A673 (cell line): Measurements from ENCODE around the gene BLOC1S6. TPM values are rescaled to one million over a fixed set of nuclear protein-coding genes. Genes with fewer than 3 reads are reported as not detected.

Experiments
- BruUV-seq: library from RNA; stranded (reverse); fragments of 400-500 nt; replicated peaks from 2 replicates; lab custom pipeline; 2021; lab: Mats Ljungman, UMichigan
- CTCF ChIA-PET: fragments of 300-600 bp; sonication (Branson Sonifier 250); formaldehyde crosslinking; loops from one replicate; lab custom pipeline; 2022; ENCODE audit warnings: antibody characterized with exemption; lab: Charles Lee
- POLR2A ChIA-PET: fragments of 300-600 bp; sonication (Branson Sonifier 250); formaldehyde crosslinking; loops from one replicate; lab custom pipeline; 2022; ENCODE audit warnings: antibody characterized with exemption; ENCODE audit not compliant: low non-redundant PET; lab: Charles Lee
- DNase-seq: peaks from one replicate; pipeline ENCODE4 v3.0.0-alpha.2; 2015; ENCODE audit warnings: low spot score
- H3K27ac ChIP-seq: fragments of 200-600 bp; sonication (generic); 2 replicates; pipeline ENCODE4 v1.5.1; 2016; ENCODE audit warnings: mixed run types, low read depth, mild to moderate bottlenecking, mixed read lengths, antibody characterized with exemption, low read length; ENCODE audit not compliant: poor library complexity, severe bottlenecking
- H3K27me3 ChIP-seq: fragments of 200-600 bp; sonication (generic); replicated peaks from 2 replicates; pipeline ENCODE4 v1.6.1; 2017; ENCODE audit warnings: mixed run types, low read depth, mild to moderate bottlenecking, mixed read lengths, antibody characterized with exemption, low read length; ENCODE audit not compliant: insufficient read depth, poor library complexity
- H3K36me3 ChIP-seq: fragments of 200-600 bp; sonication (generic); 2 replicates; pipeline ENCODE4 v1.6.1; 2016; ENCODE audit warnings: mixed run types, mild to moderate bottlenecking, mixed read lengths, antibody characterized with exemption, low read length; ENCODE audit not compliant: insufficient read depth, poor library complexity, severe bottlenecking
- H3K4me1 ChIP-seq: fragments of 200-600 bp; sonication (generic); 2 replicates; pipeline ENCODE4 v1.6.1; 2017; ENCODE audit warnings: mixed run types, mild to moderate bottlenecking, mixed read lengths, antibody characterized with exemption, low read length; ENCODE audit not compliant: insufficient read depth, poor library complexity, severe bottlenecking
- H3K4me3 ChIP-seq: fragments of 200-600 bp; sonication (generic); 2 replicates; pipeline ENCODE4 v1.5.1; 2016; ENCODE audit warnings: low read depth, mixed run types, mild to moderate bottlenecking, mixed read lengths, low read length; ENCODE audit not compliant: poor library complexity, severe bottlenecking
- H3K9me3 ChIP-seq: fragments of 200-600 bp; sonication (generic); 2 replicates; pipeline ENCODE4 v1.6.1; 2016; ENCODE audit warnings: mixed run types, low read depth, mild to moderate bottlenecking, mixed read lengths, antibody characterized with exemption, low read length; ENCODE audit not compliant: poor library complexity, severe bottlenecking
- EZH2 ChIP-seq: fragments of 200-600 bp; sonication (generic); IDR thresholded peaks from 2 replicates; pipeline ENCODE4 v1.6.1; 2017; ENCODE audit warnings: borderline replicate concordance, low read depth, mild to moderate bottlenecking, mixed read lengths, antibody characterized with exemption, low read length; ENCODE audit not compliant: poor library complexity, severe bottlenecking
- intact Hi-C: fragments of 100-400 bp; cut with micrococcal nuclease; formaldehyde crosslinking; loops from one replicate; pipeline ENCODE4 v1.10.0; 2022; ENCODE audit not compliant: unreplicated experiment
- total RNA-seq: library from RNA; stranded (reverse); gene quantifications from 2 replicates; pipeline ENCODE4 v1.2.3, GENCODE V29; 2021
- TF ChIP-seq, protein P1 (sequence below): fragments of 300-800, 200-600 bp; sonication (generic); conservative IDR thresholded peaks from 2 replicates; pipeline ENCODE4 v1.5.1; 2017; ENCODE audit warnings: low read depth, mild to moderate bottlenecking, antibody characterized with exemption, low read length, moderate library complexity, mixed read lengths

BLOC1S6 gene
- total RNA-seq, 1 experiment from 2014 or later: 55.6 TPM

DNA sequence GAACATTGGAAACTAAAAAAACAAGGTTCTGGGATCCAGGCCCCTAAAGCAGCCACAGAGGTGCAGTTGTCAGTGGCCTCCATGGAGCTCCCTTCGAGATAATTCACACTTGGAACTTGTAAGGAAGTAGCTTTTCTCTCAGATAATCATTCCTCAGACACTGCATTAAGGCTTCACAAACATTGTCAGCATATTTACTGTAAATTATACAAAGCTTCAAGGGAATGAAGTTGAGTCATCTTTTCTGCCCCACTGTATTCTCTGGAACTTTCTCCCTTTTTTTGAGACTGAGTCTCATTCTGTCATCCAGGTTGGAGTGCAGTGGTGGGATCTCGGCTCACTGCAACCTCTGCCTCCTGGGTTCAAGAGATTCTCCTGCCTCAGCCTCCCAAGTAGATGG is 7.1 kb downstream of the BLOC1S6 start:
- Histone ChIP-seq H3K27ac (no peak overlapping the region), H3K4me1 (peaks cover 4% of the 10 kb centered on the region), H3K9me3 (no peaks in the 10 kb centered on the region), H3K36me3 (peaks cover 7% of the 10 kb centered on the region), H3K27me3 (no peaks in the 10 kb centered on the region), H3K4me3 (no peak overlapping the region)
- CTCF ChIA-PET: no interaction called here
- intact Hi-C loops: no loop called here
- BruUV-seq: no TSS peak
- no peak for TF ChIP-seq EZH2
- TF ChIP-seq, protein P1, sequence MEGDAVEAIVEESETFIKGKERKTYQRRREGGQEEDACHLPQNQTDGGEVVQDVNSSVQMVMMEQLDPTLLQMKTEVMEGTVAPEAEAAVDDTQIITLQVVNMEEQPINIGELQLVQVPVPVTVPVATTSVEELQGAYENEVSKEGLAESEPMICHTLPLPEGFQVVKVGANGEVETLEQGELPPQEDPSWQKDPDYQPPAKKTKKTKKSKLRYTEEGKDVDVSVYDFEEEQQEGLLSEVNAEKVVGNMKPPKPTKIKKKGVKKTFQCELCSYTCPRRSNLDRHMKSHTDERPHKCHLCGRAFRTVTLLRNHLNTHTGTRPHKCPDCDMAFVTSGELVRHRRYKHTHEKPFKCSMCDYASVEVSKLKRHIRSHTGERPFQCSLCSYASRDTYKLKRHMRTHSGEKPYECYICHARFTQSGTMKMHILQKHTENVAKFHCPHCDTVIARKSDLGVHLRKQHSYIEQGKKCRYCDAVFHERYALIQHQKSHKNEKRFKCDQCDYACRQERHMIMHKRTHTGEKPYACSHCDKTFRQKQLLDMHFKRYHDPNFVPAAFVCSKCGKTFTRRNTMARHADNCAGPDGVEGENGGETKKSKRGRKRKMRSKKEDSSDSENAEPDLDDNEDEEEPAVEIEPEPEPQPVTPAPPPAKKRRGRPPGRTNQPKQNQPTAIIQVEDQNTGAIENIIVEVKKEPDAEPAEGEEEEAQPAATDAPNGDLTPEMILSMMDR: no peak
- POLR2A ChIA-PET: interaction anchor here (0.6 kb wide), 1 partner anchor 133 kb away, joined by 4 read pairs; no protein-coding TSS in a partner anchor
- no peak for DNase-seq

DNA sequence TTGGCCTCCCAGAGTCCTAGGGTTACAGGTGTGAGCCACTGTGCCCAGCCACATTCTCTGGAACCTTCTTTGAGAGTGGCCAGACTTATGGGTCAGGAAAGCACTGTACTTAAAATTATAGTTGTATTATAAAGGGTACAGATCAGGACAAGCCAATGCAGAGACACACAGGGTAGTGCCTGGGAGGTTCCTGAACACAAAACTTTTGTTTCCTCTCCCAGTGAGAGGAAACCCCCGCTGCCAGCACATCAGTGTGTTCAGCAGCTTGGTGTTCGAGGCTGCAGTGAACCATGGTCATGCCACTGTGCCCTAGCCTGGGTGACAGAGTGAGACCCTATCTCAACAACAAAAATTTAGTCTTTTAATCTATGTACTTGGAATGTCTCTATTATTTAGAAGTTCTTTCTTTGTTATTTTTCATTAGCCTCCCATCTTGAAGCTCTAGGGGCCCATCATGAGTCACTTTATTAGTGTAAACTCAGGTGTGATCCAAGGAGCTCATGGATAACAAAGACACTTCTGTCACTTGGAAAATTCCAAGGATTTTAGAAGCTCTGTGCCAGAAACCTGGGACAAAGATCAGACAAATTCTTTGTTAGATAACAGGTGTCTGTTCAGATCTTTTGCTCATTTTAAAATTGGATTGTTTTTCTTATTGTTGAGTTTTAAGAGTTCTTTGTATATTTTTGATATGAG is 7.8 kb downstream of the BLOC1S6 start:
- Histone ChIP-seq H3K27me3 (no peaks in the 10 kb centered on the region), H3K36me3 (peaks cover 7% of the 10 kb centered on the region), H3K4me1 (no peaks in the 10 kb centered on the region), H3K27ac (no peak overlapping the region), H3K4me3 (no peak overlapping the region), H3K9me3 (no peaks in the 10 kb centered on the region)
- no TSS peak for BruUV-seq
- DNase-seq: no peak
- CTCF ChIA-PET: interaction anchor here (1.1 kb wide), 1 partner anchor 16 kb away, joined by 3 read pairs; no protein-coding TSS in a partner anchor
- POLR2A ChIA-PET: no interaction called here
- TF ChIP-seq, protein P1: no peak
- TF ChIP-seq EZH2: no peak
- intact Hi-C loops: no loop called here

DNA sequence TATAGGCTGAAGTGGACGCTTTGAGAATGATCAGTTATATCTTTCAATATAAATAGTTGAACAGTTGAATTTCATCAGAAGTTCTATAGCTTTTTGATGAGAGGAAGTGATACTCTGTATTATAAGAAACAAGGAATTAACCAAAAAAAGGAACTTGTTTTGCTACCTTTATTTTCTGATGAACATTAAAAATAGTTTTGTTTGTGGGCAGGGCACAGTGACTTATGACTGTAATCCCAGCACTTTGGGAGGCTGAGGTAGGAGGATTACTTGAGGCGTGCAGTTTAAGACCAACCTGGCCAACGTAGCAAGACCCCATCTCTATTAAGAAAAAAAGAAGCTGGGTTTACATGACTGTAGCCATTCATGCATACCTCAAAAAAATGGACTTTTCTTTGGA is 16.7 kb downstream of the BLOC1S6 start:
- no peak for DNase-seq
- no TSS peak for BruUV-seq
- no peak overlapping the region for H3K27ac ChIP-seq
- POLR2A ChIA-PET: no interaction called here
- intact Hi-C loops: no loop called here
- TF ChIP-seq EZH2: no peak
- TF ChIP-seq, protein P1: no peak
- no peaks in the 10 kb centered on the region for H3K27me3 ChIP-seq
- H3K4me3 ChIP-seq: no peak overlapping the region
- H3K36me3 ChIP-seq: peaks cover 16% of the 10 kb centered on the region
- no peaks in the 10 kb centered on the region for H3K4me1 ChIP-seq
- CTCF ChIA-PET: no interaction called here
- no peaks in the 10 kb centered on the region for H3K9me3 ChIP-seq
